ENCODE measurements around the gene NUS1. TPM values are rescaled to one million over a fixed set of nuclear protein-coding genes. Genes with fewer than 3 reads are reported as not detected.

NUS1 gene
- 10 to 100 TPM; 12.7 to 16.0 TPM for total RNA-seq

DNA sequence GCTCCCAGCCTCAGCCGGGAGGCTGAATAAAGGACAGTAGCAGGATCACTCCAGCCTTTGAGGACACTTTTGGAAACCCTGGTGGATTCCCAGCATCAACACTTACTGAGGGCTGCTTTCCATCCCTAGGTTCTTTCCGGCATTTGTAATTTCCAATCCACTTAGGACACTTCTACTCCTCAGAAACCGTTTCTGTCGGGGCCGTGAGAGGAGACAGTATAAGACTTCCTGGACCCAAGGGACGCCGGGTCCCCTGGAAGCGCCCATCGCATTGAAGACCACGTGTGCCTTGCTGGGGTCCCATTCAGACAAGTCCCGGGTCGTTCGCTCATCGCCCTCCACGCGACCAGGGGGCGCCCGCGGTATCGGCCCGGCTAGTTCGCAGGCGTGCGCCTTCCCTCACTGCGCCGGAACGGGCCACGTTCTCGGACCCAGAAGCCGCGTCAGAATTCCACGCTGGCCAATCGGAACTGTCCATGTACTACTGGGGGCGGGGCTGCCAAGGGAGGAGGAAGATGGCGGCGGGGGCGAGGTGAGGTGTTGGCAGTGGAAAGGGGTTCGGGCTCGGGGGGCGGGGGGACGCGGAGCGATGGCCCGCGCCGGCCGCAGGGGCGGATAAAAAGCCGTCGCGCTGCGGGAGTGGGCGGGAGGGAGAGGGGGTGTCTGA lies at the start of gene NUS1:
Gene NUS1 (plus strand): TSS at position 479 of the 667 bp plus-strand sequence. CDS start 202 bp downstream, outside the sequence.

Other genes starting within 250 kb of the NUS1 start
- not detected for gene ROS1, start 249.5 kb upstream of the NUS1 start, total RNA-seq
- gene DCBLD1, start 192.8 kb upstream of the NUS1 start, total RNA-seq = 1 to 10 TPM; 8.3 to 9.0 TPM
- gene GOPC, start 73.0 kb upstream of the NUS1 start, total RNA-seq = 10 to 100 TPM; 14.8 to 22.0 TPM
- 1 to 10 TPM; 2.1 to 5.0 TPM for gene SLC35F1, start 231.8 kb downstream of the NUS1 start, total RNA-seq

All from melanocyte of skin (primary cell).